HL-60 (cell line): Measurements from ENCODE around the gene DYRK3.

ENCODE experiments used
- DNase-seq, 2 experiments: peaks; one replicate each; pipeline ENCODE4 v3.0.0-alpha.2; 2010 to 2020; ENCODE audit warnings: low read depth in 1 of 2, low spot score in 1 of 2
- H3K27ac ChIP-seq: fragments of 250-450 bp; sonication (Bioruptor Pico); replicated peaks from 2 replicates; pipeline ENCODE4 v1.5.1; 2020; ENCODE audit warnings: mild to moderate bottlenecking, moderate library complexity
- H3K27me3 ChIP-seq: fragments of 250-450 bp; sonication (Bioruptor Pico); 2 replicates; pipeline ENCODE4 v1.5.1; 2021; ENCODE audit warnings: mild to moderate bottlenecking, moderate library complexity; ENCODE audit not compliant: insufficient read depth, poor library complexity, severe bottlenecking
- H3K4me3 ChIP-seq: replicated peaks from 2 replicates; pipeline ENCODE4 v1.5.1; 2011; ENCODE audit warnings: mild to moderate bottlenecking, control low read depth, low read length; ENCODE audit not compliant: insufficient read depth
- GABPA ChIP-seq: IDR thresholded peaks from 2 replicates; pipeline ENCODE4 v1.6.1; 2012; ENCODE audit warnings: low read depth
- POLR2AphosphoS5 ChIP-seq: IDR thresholded peaks from 2 replicates; pipeline ENCODE4 v1.6.1; 2012; ENCODE audit warnings: low read depth
- SPI1 ChIP-seq: IDR thresholded peaks from 2 replicates; pipeline ENCODE4 v1.6.1; 2012; ENCODE audit warnings: low read depth, mild to moderate bottlenecking, borderline replicate concordance
- TF ChIP-seq, protein P1 (sequence below): IDR thresholded peaks from one replicate; pipeline ENCODE4 v1.5.1; 2011; ENCODE audit warnings: low read length, control low read depth, inconsistent platforms; ENCODE audit not compliant: insufficient read depth
- TF ChIP-seq, protein P2 (sequence below): IDR thresholded peaks from 2 replicates; pipeline ENCODE4 v1.6.1; 2012; ENCODE audit warnings: low read depth; ENCODE audit not compliant: insufficient replicate concordance

DYRK3 gene

DNA sequence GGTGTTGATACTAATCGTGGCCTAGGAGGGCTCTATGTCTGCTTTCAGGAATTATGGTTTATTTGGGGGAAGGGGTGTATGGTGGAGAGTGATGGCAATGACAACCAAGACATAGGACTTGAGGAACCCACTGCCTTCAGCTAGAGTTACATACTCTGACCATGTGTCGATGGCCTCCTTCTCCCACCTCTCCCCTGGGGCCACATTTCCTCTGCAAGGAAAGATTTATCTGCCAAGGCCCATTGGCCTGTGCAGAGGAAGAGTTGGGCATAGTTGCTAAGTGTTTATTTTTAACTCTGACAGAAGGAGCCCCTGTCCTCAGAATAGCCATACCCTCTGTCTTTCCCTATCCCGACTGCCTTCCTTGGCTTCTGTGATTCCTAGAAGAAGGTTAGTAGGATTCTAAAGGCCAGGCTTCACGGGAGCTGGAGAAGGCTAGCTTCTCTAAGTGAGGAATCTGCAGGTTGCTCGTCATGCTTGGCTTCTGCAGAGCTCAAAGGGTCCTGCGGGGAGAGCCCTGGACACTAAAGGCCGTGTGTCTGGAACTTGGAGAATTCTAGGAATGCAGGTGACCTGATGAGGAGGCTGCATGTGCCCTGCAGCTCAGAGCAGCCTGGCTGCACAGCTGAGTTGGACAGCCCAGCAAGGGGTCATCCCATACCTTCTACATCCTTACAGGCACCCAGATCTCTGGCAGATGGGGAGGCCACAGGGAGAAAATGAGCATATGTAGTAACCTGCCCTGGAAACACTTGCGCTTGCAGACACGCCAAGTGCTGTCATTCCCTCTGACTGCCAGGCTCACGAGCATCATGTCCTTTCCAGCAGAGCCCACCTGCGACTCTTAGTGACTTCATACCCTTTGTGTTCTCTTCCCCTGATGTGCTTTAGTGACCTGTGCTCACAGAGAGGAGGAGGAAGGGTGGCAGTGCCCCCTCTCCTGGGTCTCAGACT, 59.1 kb downstream of the DYRK3 start:
- TF ChIP-seq, protein P1, sequence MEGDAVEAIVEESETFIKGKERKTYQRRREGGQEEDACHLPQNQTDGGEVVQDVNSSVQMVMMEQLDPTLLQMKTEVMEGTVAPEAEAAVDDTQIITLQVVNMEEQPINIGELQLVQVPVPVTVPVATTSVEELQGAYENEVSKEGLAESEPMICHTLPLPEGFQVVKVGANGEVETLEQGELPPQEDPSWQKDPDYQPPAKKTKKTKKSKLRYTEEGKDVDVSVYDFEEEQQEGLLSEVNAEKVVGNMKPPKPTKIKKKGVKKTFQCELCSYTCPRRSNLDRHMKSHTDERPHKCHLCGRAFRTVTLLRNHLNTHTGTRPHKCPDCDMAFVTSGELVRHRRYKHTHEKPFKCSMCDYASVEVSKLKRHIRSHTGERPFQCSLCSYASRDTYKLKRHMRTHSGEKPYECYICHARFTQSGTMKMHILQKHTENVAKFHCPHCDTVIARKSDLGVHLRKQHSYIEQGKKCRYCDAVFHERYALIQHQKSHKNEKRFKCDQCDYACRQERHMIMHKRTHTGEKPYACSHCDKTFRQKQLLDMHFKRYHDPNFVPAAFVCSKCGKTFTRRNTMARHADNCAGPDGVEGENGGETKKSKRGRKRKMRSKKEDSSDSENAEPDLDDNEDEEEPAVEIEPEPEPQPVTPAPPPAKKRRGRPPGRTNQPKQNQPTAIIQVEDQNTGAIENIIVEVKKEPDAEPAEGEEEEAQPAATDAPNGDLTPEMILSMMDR, result no peak
- no peak for TF ChIP-seq GABPA
- TF ChIP-seq POLR2AphosphoS5, result no peak
- TF ChIP-seq, protein P2, sequence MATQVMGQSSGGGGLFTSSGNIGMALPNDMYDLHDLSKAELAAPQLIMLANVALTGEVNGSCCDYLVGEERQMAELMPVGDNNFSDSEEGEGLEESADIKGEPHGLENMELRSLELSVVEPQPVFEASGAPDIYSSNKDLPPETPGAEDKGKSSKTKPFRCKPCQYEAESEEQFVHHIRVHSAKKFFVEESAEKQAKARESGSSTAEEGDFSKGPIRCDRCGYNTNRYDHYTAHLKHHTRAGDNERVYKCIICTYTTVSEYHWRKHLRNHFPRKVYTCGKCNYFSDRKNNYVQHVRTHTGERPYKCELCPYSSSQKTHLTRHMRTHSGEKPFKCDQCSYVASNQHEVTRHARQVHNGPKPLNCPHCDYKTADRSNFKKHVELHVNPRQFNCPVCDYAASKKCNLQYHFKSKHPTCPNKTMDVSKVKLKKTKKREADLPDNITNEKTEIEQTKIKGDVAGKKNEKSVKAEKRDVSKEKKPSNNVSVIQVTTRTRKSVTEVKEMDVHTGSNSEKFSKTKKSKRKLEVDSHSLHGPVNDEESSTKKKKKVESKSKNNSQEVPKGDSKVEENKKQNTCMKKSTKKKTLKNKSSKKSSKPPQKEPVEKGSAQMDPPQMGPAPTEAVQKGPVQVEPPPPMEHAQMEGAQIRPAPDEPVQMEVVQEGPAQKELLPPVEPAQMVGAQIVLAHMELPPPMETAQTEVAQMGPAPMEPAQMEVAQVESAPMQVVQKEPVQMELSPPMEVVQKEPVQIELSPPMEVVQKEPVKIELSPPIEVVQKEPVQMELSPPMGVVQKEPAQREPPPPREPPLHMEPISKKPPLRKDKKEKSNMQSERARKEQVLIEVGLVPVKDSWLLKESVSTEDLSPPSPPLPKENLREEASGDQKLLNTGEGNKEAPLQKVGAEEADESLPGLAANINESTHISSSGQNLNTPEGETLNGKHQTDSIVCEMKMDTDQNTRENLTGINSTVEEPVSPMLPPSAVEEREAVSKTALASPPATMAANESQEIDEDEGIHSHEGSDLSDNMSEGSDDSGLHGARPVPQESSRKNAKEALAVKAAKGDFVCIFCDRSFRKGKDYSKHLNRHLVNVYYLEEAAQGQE, result no peak
- no peak for TF ChIP-seq SPI1
- no peak overlapping the region; the same call in 1 of the 2 replicates for H3K27ac ChIP-seq
- DNase-seq, result no peak
- no peaks in the 10 kb centered on the region for H3K27me3 ChIP-seq
- no peak overlapping the region for H3K4me3 ChIP-seq

DNA sequence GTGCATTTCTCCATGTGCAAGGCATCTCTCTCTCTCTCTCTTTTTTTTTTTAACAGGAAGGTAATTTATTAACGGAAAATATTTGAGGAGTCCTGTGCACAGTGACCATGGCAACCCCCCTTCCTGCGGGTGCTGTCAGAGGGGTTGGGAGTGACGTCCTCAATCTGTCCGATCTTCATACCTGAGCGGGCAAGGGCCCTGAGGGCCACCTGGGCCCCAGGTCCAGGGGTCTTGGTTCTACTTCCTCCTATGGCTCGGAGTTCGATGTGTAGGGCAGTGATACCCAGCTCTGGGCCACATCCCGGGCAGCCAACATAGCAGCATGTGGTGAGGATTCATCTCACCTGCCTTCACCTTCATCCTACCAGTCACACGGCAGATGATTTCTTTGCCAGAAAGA, 60.4 kb downstream of the DYRK3 start:
- no peaks in the 10 kb centered on the region for H3K27me3 ChIP-seq

DNA sequence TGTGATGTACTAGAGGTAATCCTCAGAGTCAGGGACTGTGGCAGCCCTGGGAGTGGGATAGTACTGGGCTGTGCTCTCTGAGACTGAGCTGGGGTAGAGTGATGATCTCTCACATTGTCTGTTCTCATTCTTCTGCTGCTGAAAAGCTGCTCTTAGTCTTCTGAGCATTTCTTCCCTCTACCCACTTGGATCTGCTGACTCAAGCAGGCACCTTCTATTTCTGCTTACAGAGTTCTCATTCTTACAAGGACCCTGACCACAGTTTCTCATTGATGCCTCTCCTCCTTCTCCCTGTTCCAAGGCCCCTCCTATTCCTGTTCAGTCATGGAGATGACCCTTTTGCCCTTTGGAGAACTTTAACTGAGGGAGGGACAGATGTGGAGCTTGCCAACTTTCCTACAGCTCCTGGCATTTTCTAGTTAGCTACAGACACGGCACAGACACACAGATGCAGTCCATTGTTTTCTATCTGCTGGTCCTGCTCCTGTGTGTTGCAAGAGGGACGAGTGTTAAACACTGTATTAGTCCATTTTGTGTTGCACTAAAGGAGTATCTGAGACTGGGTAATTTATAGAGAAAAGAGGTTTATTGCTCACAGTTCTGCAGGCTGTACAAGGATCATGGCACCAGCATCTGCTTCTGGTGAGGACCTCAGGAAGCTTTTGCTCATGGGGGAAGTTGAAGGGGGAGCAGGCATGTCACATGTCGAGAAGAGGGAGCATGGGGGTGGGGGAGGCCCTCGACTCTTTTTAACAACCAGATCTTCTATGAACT, 61.7 kb downstream of the DYRK3 start:
- Histone ChIP-seq H3K4me3 (no peak overlapping the region), H3K27ac (peak overlapping the region; percentile 73), H3K27me3 (no peaks in the 10 kb centered on the region)
- DNase-seq, result no peak
- TF ChIP-seq, protein P2, result no peak
- TF ChIP-seq POLR2AphosphoS5 (no peak), SPI1 (no peak), GABPA (no peak)
- TF ChIP-seq, protein P1, result no peak

More for the DNA sequence above, 60.4 kb downstream of the DYRK3 start:
- no peak for DNase-seq
- TF ChIP-seq, protein P1, result no peak
- no peak for TF ChIP-seq SPI1
- TF ChIP-seq POLR2AphosphoS5, result no peak
- TF ChIP-seq GABPA, result no peak
- TF ChIP-seq, protein P2, result no peak
- Histone ChIP-seq H3K4me3 (no peak overlapping the region), H3K27ac (no peak overlapping the region)
